HFF-Myc (cell line): ENCODE data around the gene CEMP1.

Experiments
- DNase-seq: peaks from one replicate; pipeline ENCODE4 v3.0.0-alpha.2; 2011; ENCODE audit warnings: low read depth; ENCODE audit errors: extremely low read depth
- H3K4me3 ChIP-seq: replicated peaks from 2 replicates; pipeline ENCODE4 v1.5.1; 2011; ENCODE audit warnings: low read depth, mild to moderate bottlenecking, control low read depth, low read length
- CTCF ChIP-seq: IDR thresholded peaks from 2 replicates; pipeline ENCODE4 v1.5.1; 2012; ENCODE audit warnings: mild to moderate bottlenecking, low read depth, low read length, control low read depth; ENCODE audit errors: missing control alignments

Gene CEMP1

GRCh38 chr16:2511996-2512734 lies 19.0 kb downstream of the CEMP1 start:
- no peak for DNase-seq
- no peak for TF ChIP-seq CTCF
- H3K4me3 ChIP-seq: no peak overlapping the region

GRCh38 chr16:2511128-2511800 lies 19.9 kb downstream of the CEMP1 start:
- TF ChIP-seq CTCF: no peak
- no peak overlapping the region for H3K4me3 ChIP-seq
- DNase-seq: no peak

- no peak for DNase-seq
- H3K4me3 ChIP-seq: no peak overlapping the region
- TF ChIP-seq CTCF: no peak
These were observed 22.3 kb downstream of the CEMP1 start for GRCh38 chr16:2508722-2509400.

GRCh38 chr16:2507665-2508064 lies 23.5 kb downstream of the CEMP1 start:
- no peak for DNase-seq
- TF ChIP-seq CTCF: no peak
- no peak overlapping the region for H3K4me3 ChIP-seq

GRCh38 chr16:2507052-2507659 lies 24.1 kb downstream of the CEMP1 start:
- no peak for DNase-seq
- TF ChIP-seq CTCF: no peak
- H3K4me3 ChIP-seq: no peak overlapping the region

- no peak overlapping the region for H3K4me3 ChIP-seq
- DNase-seq: no peak
- no peak for TF ChIP-seq CTCF
These were observed 25.5 kb downstream of the CEMP1 start for GRCh38 chr16:2505695-2506094.
